Liver (tissue), 9 donors: Measurements from ENCODE around the gene AGPAT2. TPM values are rescaled to one million over a fixed set of nuclear protein-coding genes. Genes with fewer than 3 reads are reported as not detected.

ENCODE experiments used
- DNase-seq: peaks from one replicate; pipeline ENCODE4 v3.0.0-alpha.2; 2017; ENCODE audit warnings: low spot score
- H3K27ac ChIP-seq, 2 donors: one replicate each; pipeline ENCODE4 v1.7.0; 2013; ENCODE audit warnings: inconsistent platforms in 2 of 2, low read length in 2 of 2, control low read depth in 1 of 2, low read depth in 1 of 2, mild to moderate bottlenecking in 1 of 2
- H3K27me3 ChIP-seq, 4 donors: one replicate each; pipeline versions ENCODE4 v1.6.1 to v1.7.0; 2013; ENCODE audit warnings: low read length in 3 of 4, inconsistent platforms in 1 of 4, mild to moderate bottlenecking in 1 of 4, moderate library complexity in 1 of 4; ENCODE audit not compliant: control insufficient read depth in 4 of 4, insufficient read depth in 4 of 4
- H3K36me3 ChIP-seq, 4 donors: one replicate each; pipeline versions ENCODE4 v1.6.1 to v1.7.0; 2013; ENCODE audit warnings: low read length in 3 of 4, mild to moderate bottlenecking in 3 of 4, low read depth in 1 of 4, moderate library complexity in 1 of 4; ENCODE audit not compliant: control insufficient read depth in 4 of 4, insufficient read depth in 3 of 4
- H3K4me1 ChIP-seq, 4 donors: one replicate each; pipeline versions ENCODE4 v1.6.1 to v1.7.0; 2013; ENCODE audit warnings: low read length in 3 of 4, mild to moderate bottlenecking in 3 of 4, moderate library complexity in 1 of 4; ENCODE audit not compliant: control insufficient read depth in 4 of 4, insufficient read depth in 4 of 4
- H3K4me3 ChIP-seq, 3 donors: one replicate each; pipeline versions ENCODE4 v1.6.1 to v1.7.0; 2013; ENCODE audit warnings: low read length in 3 of 3, control low read depth in 1 of 3, low read depth in 1 of 3, mild to moderate bottlenecking in 1 of 3
- H3K9ac ChIP-seq, 2 donors: one replicate each; pipeline ENCODE4 v1.7.0; 2013; ENCODE audit warnings: low read length in 2 of 2, mild to moderate bottlenecking in 2 of 2, moderate library complexity in 2 of 2, control low read depth in 1 of 2, low read depth in 1 of 2
- H3K9me3 ChIP-seq, 4 donors: one replicate each; pipeline versions ENCODE4 v1.6.1 to v1.7.0; 2013; ENCODE audit warnings: low read length in 3 of 4; ENCODE audit not compliant: control insufficient read depth in 4 of 4
- EGR1 ChIP-seq, 2 donors: IDR thresholded peaks; 2 replicates each; pipeline ENCODE4 v1.6.1; 2016 to 2018; ENCODE audit warnings: antibody characterized with exemption in 2 of 2, low read depth in 2 of 2
- FOXA1 ChIP-seq: IDR thresholded peaks from 2 replicates; pipeline ENCODE4 v1.6.1; 2016; ENCODE audit warnings: antibody characterized with exemption
- FOXA2 ChIP-seq: IDR thresholded peaks from 2 replicates; pipeline ENCODE4 v1.6.1; 2016; ENCODE audit warnings: antibody characterized with exemption
- GABPA ChIP-seq, 2 donors: IDR thresholded peaks in 1 of 2; conservative IDR thresholded peaks in 1 of 2; 2 replicates each; pipeline ENCODE4 v1.6.1; 2016; ENCODE audit warnings: antibody characterized with exemption in 2 of 2, mild to moderate bottlenecking in 1 of 2, moderate library complexity in 1 of 2
- HNF4A ChIP-seq, 2 donors: conservative IDR thresholded peaks; 2 replicates each; pipeline ENCODE4 v1.6.1; 2016; ENCODE audit warnings: antibody characterized with exemption in 2 of 2, mild to moderate bottlenecking in 2 of 2
- HNF4G ChIP-seq: IDR thresholded peaks from 2 replicates; pipeline ENCODE4 v1.6.1; 2016; ENCODE audit warnings: antibody characterized with exemption
- JUND ChIP-seq, 2 donors: IDR thresholded peaks; 2 replicates each; pipeline ENCODE4 v1.6.1; 2016; ENCODE audit warnings: antibody characterized with exemption in 2 of 2
- NR2F2 ChIP-seq: IDR thresholded peaks from 2 replicates; pipeline ENCODE4 v1.6.1; 2016; ENCODE audit warnings: antibody characterized with exemption
- RAD21 ChIP-seq, 2 donors: IDR thresholded peaks; 2 replicates each; pipeline ENCODE4 v1.6.1; 2016; ENCODE audit warnings: antibody characterized with exemption in 2 of 2, mild to moderate bottlenecking in 2 of 2
- SP1 ChIP-seq: IDR thresholded peaks from 2 replicates; pipeline ENCODE4 v1.6.1; 2018; ENCODE audit warnings: antibody characterized with exemption, mild to moderate bottlenecking
- TAF1 ChIP-seq: conservative IDR thresholded peaks from 2 replicates; pipeline ENCODE4 v1.6.1; 2016; ENCODE audit warnings: antibody characterized with exemption, mild to moderate bottlenecking
- YY1 ChIP-seq: IDR thresholded peaks from 2 replicates; pipeline ENCODE4 v1.6.1; 2016; ENCODE audit warnings: antibody characterized with exemption, mild to moderate bottlenecking
- WGBS: extraction: QIAGEN DNeasy Blood & Tissue Kit; methylation state at CpG from one replicate; pipeline ENCODE4 v1.1.7; 2013; 5-methylcytosine and 5-hydroxymethylcytosine counted together
- polyA plus RNA-seq, 2 donors: library from polyadenylated mRNA; stranded (reverse) in 1 of 2; unstranded in 1 of 2; fragments of 200-250 nt in 1 of 2; fragments of >200 nt in 1 of 2; fragmentation: Nextera tagmentation in 1 of 2; extraction: Ambion mirVana in 1 of 2; gene quantifications; one replicate each; pipeline versions ENCODE4 v1.2.1 to v1.2.3, GENCODE V29; 2013 to 2015
- total RNA-seq, 2 donors: library from RNA; depleted of rRNA; stranded (reverse); fragments of >200 nt; gene quantifications; one replicate each; pipeline ENCODE4 v1.2.3, GENCODE V29; 2014
- TF ChIP-seq, protein P1 (sequence below): IDR thresholded peaks from 2 replicates; pipeline ENCODE4 v1.6.1; 2016; ENCODE audit warnings: antibody characterized with exemption
- TF ChIP-seq, protein P2 (sequence below): IDR thresholded peaks from 2 replicates; pipeline ENCODE4 v1.6.1; 2016; ENCODE audit warnings: antibody characterized with exemption
- TF ChIP-seq, protein P3 (sequence below): IDR thresholded peaks from 2 replicates; pipeline ENCODE4 v1.6.1; 2016; ENCODE audit warnings: antibody characterized with exemption
- TF ChIP-seq, protein P4 (sequence below): IDR thresholded peaks from 2 replicates; pipeline ENCODE4 v1.6.1; 2016; ENCODE audit warnings: antibody characterized with exemption, mild to moderate bottlenecking
- donor health status: healthy.
- donor health status: healthy.
- donor health status: healthy.
- donor health status: healthy.
- donor health status: healthy.

The AGPAT2 gene
- total and polyA plus RNA-seq, 4 donors = 75.1 to 222 (median 212) TPM

DNA sequence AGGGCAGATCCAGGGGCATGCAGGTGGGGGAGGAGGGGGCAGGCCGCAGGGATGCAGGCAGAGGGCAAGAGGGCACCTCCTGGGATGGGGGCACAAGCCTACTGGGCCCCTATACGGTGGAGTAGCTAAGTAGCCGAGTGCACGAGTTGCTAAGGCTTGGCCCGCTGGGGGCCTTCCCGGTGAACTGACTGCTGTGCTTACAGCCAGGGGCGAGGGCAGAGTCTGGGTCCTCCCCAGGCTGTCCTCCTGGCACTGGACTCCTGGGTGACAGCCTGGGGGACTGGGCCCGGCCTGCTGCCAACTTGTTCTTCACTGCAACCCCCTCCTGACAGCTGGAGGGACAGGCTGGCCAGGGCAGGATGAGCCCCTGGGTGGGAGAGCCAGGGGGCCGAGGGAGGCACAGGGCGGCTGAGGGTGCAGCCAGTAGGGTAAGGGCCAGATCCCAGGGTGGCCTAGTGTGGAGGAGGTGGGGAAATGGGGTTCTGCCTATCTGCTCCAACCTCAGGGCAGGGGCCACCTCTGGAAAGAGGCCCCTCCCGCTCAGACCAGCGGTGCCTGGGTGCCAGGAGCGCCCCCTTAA is 26.2 kb downstream of the AGPAT2 start:
- peak overlapping the region; percentile 50 to 66 for H3K27ac ChIP-seq
- no peak for DNase-seq
- WGBS = 71% methylated on average over 13 of the region's 13 CpGs

DNA sequence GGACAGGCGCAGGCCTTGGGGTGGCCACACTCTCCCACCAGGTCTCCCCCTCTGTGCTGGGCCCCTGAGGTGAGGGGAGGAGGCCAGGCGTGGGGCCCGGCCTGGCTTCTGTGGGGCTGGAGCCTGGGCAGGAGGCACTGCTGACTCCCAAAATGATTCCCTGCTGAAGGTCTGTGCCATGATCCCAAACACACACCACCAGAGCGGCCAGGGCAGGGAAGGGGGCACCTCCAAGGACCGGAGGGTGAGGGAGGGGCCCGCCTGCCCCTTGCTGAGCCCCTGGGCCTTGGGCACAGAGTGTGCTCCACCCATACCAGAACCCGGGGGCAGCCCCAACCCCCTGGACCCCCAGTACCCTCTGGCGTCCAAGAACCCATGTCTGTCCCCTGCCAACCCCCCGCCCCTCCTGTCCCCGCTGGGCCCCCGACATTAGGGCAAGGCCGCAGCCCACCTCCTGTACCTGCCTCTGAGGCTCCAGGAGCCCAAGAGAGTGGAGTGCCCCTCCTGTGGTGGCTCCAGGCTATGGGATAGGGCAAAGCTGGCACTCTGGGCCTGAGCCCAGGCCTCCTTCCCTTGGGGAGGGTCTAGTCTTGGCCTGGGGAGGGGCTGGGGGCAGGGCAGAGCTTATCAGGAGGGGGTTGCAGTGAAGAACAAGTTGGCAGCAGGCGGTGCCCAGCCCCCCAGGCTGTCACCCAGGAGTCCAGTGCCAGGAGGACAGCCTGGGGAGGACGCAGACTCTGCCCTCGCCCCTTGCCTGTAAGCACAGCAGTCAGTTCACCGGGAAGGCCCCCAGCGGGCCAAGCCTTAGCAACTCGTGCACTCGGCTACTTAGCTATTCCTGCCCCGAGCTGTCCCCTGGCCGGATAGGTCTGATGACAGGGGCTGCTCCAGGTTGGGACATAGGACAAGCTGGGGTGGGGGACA is 27.1 kb downstream of the AGPAT2 start:
- TF ChIP-seq, protein P1, sequence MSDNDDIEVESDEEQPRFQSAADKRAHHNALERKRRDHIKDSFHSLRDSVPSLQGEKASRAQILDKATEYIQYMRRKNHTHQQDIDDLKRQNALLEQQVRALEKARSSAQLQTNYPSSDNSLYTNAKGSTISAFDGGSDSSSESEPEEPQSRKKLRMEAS = no peak
- peak overlapping the region in 1 of 3 donors; percentile 13 for H3K4me3 ChIP-seq
- WGBS = 73% methylated on average over 21 of the region's 21 CpGs
- H3K4me1 ChIP-seq = peaks cover 0 to 6% (median 3%) of the 10 kb centered on the region in 4 donors
- H3K36me3 ChIP-seq = no peaks in the 10 kb centered on the region
- H3K27me3 ChIP-seq = no peaks in the 10 kb centered on the region
- no peaks in the 10 kb centered on the region for H3K9me3 ChIP-seq
- no peak overlapping the region for H3K9ac ChIP-seq
- no peak for DNase-seq
- peak overlapping the region; percentile 66 to 70 for H3K27ac ChIP-seq

More for the DNA sequence above, 26.2 kb downstream of the AGPAT2 start:
- H3K4me1 ChIP-seq = peaks cover 0 to 9% (median 5%) of the 10 kb centered on the region in 4 donors
- H3K36me3 ChIP-seq = no peaks in the 10 kb centered on the region
- H3K27me3 ChIP-seq = no peaks in the 10 kb centered on the region
- H3K9ac ChIP-seq = no peak overlapping the region
- H3K4me3 ChIP-seq = no peak overlapping the region
- no peaks in the 10 kb centered on the region for H3K9me3 ChIP-seq
- TF ChIP-seq SP1 (no peak), HNF4A (conservative IDR thresholded peaks at IDR 0.05) (no peak), RAD21 (IDR thresholded peaks at IDR 0.05) (no peak), GABPA (IDR thresholded peaks at IDR 0.05 in 1 of 2, conservative IDR thresholded peaks at IDR 0.05 in 1 of 2) (no peak), EGR1 (IDR thresholded peaks at IDR 0.05; ENCODE audit: low read depth in 2 of 2) (no peak), HNF4G (no peak), JUND (IDR thresholded peaks at IDR 0.05) (no peak), FOXA2 (no peak), NR2F2 (no peak), YY1 (no peak), FOXA1 (no peak), TAF1 (no peak)
- TF ChIP-seq, protein P2, sequence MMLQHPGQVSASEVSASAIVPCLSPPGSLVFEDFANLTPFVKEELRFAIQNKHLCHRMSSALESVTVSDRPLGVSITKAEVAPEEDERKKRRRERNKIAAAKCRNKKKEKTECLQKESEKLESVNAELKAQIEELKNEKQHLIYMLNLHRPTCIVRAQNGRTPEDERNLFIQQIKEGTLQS = no peak
- TF ChIP-seq, protein P1 = no peak
- TF ChIP-seq, protein P3, sequence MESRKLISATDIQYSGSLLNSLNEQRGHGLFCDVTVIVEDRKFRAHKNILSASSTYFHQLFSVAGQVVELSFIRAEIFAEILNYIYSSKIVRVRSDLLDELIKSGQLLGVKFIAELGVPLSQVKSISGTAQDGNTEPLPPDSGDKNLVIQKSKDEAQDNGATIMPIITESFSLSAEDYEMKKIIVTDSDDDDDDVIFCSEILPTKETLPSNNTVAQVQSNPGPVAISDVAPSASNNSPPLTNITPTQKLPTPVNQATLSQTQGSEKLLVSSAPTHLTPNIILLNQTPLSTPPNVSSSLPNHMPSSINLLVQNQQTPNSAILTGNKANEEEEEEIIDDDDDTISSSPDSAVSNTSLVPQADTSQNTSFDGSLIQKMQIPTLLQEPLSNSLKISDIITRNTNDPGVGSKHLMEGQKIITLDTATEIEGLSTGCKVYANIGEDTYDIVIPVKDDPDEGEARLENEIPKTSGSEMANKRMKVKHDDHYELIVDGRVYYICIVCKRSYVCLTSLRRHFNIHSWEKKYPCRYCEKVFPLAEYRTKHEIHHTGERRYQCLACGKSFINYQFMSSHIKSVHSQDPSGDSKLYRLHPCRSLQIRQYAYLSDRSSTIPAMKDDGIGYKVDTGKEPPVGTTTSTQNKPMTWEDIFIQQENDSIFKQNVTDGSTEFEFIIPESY = no peak
- TF ChIP-seq, protein P4, sequence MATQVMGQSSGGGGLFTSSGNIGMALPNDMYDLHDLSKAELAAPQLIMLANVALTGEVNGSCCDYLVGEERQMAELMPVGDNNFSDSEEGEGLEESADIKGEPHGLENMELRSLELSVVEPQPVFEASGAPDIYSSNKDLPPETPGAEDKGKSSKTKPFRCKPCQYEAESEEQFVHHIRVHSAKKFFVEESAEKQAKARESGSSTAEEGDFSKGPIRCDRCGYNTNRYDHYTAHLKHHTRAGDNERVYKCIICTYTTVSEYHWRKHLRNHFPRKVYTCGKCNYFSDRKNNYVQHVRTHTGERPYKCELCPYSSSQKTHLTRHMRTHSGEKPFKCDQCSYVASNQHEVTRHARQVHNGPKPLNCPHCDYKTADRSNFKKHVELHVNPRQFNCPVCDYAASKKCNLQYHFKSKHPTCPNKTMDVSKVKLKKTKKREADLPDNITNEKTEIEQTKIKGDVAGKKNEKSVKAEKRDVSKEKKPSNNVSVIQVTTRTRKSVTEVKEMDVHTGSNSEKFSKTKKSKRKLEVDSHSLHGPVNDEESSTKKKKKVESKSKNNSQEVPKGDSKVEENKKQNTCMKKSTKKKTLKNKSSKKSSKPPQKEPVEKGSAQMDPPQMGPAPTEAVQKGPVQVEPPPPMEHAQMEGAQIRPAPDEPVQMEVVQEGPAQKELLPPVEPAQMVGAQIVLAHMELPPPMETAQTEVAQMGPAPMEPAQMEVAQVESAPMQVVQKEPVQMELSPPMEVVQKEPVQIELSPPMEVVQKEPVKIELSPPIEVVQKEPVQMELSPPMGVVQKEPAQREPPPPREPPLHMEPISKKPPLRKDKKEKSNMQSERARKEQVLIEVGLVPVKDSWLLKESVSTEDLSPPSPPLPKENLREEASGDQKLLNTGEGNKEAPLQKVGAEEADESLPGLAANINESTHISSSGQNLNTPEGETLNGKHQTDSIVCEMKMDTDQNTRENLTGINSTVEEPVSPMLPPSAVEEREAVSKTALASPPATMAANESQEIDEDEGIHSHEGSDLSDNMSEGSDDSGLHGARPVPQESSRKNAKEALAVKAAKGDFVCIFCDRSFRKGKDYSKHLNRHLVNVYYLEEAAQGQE = no peak
